UCSD-AML1 (cell line): ENCODE data around the gene CBY3.
"Not testable (repeated sequence)": the region's sequence is repeated elsewhere in the genome, so short reads cannot be mapped to it uniquely, and the experiment has no call there.

Source experiments
- DNase-seq: peaks from one replicate; lab custom pipeline; 2025; ENCODE audit not compliant: unreplicated experiment; lab: John Stamatoyannopoulos, UW

The CBY3 gene

GRCh38 chr5:179680780-179681401 lies at the start of gene CBY3:
Gene CBY3 (minus strand): TSS chr5:179681034. CDS start chr5:179680918, 116 bp downstream.
- DNase-seq: no peak

- no peak for DNase-seq
Observed at GRCh38 chr5:179730356-179730755, 49.5 kb upstream of the CBY3 start.

DNA sequence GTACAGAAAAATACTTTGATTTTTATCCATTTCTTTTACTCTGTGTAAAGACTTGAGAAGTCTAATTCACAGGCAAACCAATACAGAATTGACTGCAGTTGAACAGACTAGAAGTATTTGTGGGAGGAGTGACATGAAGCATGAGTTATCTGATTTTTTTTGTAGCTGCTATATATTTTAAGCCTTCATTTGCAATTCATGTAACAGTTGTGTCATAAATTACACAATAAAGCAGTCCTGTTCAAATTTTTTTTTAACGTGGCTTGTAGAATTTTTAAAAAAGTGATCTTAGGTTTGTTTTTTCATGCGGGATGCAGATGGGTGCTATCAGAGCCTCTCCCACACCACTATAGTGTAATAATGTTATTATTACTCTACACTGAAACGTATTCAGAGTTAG lies 48.9 kb upstream of the CBY3 start:
- DNase-seq: no peak

DNA sequence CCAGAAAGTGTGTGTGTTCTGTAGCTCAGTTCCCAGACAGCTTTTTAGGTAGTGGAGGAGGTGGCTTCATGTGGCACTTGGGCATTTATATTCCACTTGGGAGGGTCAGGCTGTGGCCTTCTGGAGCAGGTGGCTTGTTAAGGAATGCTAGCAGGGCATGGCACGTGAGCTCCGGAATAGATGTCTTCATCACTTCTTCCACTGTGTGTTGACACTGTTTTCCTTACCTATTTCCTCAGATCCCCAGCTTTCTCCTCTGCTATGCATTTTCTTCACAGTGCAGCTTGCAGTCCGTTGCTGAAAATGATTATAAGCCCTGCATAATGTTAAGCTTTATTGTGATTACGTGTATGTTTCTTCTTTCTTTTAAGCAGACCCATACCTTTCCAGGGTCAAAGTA lies 48.5 kb upstream of the CBY3 start:
- no peak for DNase-seq

DNA sequence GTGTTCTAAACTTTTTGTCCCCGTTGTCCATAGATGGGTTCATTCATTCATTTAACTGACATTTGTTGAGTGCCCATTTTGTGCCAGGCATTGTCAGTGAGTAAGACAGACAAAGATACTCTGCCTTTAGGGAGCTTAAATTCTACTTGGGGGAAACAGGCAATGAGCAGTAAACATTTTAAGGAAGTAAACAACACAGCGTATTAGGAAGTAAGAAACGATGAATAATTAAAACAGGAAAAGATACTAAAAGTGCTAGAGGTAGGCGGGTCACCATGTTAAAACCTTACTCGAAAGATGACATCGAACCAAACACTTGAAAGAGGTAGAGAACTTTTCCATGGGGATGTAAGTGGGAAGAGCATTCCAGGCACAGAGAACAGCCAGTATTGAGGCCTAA lies 46.3 kb upstream of the CBY3 start:
- no peak for DNase-seq

- DNase-seq: no peak
Observed at GRCh38 chr5:179724163-179724562, 43.3 kb upstream of the CBY3 start.

DNA sequence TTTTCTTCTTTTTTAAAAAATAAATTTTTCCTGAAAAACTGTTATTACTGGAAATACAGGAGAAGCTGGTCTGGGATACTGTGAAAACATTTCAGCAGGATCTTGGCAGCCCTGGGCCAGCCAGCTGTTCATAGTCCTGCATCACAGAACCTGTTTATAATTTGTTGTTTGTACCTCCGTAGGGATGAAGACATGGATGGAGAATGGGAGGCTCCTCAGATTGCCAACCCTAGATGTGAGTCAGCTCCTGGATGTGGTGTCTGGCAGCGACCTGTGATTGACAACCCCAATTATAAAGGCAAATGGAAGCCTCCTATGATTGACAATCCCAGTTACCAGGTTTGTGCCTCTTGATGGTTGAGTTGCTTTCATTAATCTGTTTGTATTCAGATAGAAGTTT lies 39.4 kb upstream of the CBY3 start:
- no peak for DNase-seq

DNA sequence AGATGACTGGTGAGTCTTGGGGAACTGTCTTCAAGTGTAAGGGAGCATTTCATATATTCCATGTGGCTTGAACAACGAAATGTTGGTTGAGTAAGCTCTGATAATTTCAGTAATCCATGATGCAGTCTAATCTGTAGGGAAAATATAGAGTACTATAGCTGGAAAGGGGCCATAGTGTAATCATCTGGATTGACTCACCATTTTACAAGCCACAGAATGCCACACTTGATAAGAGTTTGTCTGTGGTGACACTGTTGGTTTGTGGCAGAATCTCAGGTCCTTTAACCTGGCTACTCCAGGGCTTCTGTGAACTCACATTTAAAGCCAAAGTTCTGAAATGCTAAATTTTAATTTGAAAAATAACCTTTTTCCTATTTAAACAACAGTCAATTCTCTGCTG lies 35.5 kb upstream of the CBY3 start:
- DNase-seq: no peak

GRCh38 chr5:179700401-179700918 lies 19.6 kb upstream of the CBY3 start:
- no peak for DNase-seq

DNA sequence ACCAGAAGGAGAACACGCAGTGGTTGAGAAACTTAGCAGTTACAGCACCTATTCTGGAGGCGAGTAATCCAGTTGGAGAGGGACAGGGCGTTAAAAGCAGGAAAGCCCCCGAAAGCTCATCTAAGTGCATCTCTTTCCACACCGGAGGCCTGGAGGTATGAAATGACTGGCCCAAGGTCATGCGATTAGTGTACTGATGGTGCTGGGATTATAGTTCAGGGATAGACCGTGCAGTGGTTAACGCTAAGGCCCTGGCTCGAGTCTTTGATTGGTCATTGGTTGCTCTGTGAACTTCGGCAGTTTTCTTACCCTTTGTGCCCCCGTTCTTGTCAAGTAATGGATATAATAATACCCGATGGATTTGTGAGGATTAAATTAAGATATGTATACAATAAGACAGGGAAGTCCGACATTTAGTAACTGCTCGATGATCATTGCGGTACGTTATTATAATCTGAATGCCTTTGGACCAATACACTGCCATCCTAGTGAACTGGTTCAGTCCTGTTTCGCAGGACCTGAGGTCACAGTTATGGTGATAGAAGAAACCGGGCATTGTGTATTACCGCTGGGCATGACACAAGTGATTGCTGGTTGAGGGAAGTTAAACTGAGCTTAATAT lies 18.9 kb upstream of the CBY3 start:
- peak; percentile 21 for DNase-seq

DNA sequence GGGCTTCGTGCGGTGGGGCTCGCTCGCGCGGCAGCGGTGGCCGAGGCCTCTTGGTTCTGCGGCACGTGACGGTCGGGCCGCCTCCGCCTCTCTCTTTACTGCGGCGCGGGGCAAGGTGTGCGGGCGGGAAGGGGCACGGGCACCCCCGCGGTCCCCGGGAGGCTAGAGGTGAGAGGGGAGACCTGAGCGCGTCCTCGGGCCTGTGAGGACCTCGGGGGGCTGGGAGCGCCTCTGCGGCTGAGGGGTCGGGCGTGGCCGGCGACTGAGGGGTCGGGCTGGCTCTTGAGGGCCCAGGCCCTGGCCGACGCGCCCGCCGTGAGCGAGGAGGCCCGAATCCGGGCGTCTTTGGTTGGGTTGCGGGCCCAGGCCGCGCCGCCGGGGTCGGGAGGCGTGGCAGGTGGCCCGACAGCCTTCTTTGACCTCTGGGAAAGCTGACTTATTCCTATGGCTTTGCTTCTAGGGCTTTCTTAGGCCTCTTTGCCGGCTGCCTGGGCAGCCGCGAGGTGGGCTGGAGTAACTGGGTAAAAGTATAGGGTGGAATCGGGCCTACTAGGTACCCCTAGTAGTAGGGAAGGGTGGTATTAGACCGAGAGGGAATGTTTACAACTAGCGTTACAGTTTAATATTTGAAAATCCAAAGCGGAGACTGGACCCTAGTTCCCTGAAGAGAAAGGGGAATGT lies 18.2 kb upstream of the CBY3 start, which contains the start of gene CANX:
CANX (plus strand) TSS at position 33 of the 681 bp plus-strand sequence. CDS start 6,715 bp downstream, outside the sequence.
- no peak for DNase-seq

DNA sequence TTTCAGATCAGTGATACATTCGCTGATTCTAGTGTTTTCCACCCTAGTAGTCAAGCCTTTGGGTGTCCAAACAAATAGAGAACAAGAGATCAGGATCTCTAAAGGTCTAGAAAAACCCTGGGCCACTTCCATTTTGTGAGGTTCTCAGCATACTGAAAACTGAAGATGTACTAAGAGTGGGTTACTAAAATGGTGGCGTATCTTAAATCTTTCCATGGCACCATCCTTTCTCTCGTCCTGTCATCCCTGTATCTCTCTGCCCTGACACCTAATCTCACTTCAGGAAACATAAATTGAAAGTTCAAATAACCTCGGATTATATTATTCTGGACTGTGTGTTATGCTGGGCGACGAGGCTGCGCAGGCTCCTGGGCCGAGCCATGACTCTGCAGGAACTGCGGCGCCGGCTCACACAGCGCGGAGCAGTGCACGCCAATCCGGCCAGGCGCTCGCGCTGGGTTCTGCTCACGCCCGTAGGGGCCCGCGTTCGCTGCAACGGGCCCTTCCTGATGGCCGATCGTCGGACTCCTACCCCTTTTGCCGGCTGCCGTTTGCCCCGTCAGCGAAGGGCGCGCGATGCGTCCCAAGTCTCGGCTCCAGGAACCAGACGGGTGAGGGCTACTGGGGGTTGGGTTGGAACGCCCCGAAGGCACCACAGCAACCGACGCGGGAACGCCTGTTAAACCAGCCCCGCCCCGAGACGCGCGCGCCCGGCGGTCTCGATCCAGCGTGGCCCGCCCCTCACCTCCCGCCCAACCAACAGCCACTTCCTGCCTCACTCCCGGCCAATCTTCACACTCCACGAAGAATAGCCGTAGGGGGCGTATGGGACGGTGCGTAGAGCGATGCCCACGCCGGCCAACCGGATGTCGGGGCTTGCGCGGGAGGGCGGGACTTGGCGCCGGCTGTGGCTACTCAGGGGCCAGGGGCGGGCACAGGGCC lies 17.4 kb upstream of the CBY3 start:
- DNase-seq: peak; percentile 99

- DNase-seq: not testable (repeated sequence)
Observed at GRCh38 chr5:179697543-179697942, 16.7 kb upstream of the CBY3 start.

GRCh38 chr5:179697108-179697507 lies 16.3 kb upstream of the CBY3 start:
- DNase-seq: no peak

GRCh38 chr5:179696603-179697002 lies 15.8 kb upstream of the CBY3 start:
- no peak for DNase-seq

GRCh38 chr5:179694561-179694960 lies 13.7 kb upstream of the CBY3 start:
- DNase-seq: no peak

GRCh38 chr5:179689212-179689611 lies 8.4 kb upstream of the CBY3 start:
- not testable (repeated sequence) for DNase-seq

DNA sequence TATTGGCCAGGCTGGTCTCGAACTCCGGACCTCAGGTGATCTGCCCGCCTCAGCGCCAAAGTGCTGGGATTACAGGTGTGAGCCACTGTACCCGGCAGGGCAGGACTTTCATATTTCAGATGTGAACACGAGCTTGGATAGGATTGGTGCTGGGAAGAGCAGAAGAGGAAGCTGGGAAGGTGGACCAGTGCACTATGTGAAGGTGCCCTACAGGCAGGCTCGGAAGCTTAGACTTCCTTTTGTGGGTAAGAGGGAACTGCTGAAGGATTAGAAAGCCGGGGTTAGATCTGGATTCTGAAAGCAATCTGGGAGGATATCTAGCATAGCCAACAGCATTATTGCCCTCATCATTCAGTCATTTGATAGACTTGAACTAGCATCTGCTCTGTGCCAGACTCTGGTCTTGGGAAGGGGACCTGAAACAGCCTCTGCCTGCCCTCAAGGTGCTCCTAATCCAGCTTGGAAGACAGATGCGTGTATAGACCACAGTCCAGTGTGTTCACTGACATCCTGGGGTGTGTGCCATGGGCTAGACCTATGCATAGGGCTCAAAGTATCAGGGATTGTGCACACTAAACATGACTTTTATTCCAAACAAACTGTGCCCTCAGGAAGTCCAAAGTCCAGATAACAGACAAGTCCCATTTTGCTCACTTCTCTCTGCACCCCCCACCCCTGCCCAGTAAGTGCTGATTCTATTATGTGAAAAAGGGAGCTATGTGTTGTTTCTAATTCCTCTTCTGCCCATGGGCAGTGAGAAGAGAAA lies 637 bp downstream of the CBY3 start:
- DNase-seq: peak; percentile 33

GRCh38 chr5:179679014-179679674 lies 1.7 kb downstream of the CBY3 start:
- peak; percentile 81 for DNase-seq
